8988T (cell line): Measurements from ENCODE around the gene SORL1.

Source experiments
- DNase-seq: peaks from one replicate; pipeline ENCODE4 v3.0.0; 2011

Gene SORL1

DNA sequence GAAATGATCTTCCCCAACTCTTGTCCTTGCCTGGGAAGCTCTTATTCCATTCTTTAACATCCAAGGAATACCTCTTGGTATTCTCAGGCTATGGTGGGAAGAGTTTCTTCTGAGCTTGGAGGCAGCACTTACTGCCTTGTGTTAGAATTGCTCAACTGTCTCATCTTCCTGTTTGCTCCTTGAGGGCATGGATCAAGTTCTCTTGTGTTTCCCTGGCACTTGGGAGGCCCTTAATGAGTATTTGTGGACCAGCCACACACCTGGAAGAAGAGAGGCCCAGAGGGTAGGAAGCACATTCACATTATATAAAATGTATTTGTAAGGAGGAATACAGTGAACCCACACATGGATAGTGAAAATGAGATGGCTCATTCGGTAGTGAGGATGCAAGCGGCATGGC lies 4.0 kb downstream of the SORL1 start:
- DNase-seq, result no peak

DNA sequence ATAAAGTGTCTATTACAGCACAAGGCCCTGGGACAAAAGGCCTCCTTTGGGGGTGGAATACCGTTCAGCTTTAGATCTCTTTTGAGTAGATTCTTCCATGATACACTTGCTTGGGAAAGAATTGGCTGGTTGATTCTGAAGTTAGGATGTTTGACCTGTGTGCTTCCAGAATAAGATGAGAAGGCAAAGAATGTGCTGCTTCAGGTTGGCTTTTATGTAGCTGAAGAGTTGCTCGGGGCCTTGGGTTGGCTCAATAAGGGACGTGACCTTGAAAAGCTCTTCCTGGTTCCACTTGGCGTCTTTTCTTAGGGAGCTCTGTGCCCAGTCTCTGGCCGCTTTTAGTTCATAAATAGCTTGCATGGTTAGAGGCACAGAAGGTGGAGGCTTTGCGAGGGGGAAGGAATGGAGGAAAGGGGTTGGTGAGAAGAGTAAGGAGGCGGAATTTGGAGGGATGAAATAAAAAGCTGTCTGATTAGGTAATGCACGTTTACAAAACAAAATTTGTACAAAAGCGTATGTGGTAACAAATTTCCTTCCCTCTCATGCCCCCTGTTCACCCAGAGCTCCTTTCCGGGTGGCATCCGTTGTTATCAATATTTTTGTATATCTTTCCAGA lies 4.8 kb downstream of the SORL1 start:
- DNase-seq, result no peak

DNA sequence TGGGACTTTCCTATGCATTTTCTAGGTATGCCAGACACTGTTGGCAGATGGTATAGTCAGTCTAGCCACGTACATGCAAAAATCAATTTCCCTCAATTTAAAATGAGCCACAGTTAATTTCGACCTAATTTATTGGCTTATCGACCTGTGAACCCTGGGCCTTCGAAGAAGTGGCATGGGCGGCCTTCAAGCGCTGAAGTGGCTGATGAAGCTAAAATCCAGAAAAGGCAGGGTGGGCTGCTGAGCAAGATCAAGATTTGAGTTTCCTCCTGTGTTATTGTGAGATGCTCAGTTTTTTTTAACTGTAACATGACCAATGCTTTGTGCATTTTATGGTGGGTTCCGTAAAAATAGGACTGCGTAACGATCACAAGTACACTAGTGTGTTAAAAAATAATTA lies 6.4 kb downstream of the SORL1 start:
- DNase-seq, result no peak

DNA sequence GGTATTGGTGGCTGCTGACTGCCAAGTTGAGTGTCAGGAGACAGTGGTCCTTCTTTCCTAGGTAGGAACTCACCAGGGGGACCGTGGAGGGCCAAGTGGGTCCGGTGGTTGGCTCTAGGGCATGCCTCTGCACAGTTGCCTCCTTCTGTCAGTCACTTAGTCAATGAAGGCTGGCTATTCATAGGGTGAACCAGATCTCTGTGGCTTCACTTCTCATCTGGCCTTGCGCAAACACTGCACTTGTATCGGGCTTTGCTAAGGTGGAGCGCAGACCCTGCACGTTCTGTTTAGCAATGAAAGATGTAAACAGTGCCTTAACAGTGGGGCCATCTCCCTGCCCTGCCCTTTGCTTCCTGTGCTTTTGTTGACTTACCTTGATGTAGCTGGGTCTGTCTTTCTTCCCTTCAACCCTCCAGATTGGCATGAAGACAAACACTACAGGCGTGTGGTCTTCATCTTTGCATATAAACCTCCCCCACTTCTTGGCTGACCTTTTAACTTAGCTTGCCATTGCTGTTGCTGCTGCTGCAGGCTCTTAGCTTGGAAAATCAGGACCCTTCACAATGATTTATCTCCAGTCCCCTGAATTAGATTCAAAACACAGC lies 7.4 kb downstream of the SORL1 start:
- no peak for DNase-seq

DNA sequence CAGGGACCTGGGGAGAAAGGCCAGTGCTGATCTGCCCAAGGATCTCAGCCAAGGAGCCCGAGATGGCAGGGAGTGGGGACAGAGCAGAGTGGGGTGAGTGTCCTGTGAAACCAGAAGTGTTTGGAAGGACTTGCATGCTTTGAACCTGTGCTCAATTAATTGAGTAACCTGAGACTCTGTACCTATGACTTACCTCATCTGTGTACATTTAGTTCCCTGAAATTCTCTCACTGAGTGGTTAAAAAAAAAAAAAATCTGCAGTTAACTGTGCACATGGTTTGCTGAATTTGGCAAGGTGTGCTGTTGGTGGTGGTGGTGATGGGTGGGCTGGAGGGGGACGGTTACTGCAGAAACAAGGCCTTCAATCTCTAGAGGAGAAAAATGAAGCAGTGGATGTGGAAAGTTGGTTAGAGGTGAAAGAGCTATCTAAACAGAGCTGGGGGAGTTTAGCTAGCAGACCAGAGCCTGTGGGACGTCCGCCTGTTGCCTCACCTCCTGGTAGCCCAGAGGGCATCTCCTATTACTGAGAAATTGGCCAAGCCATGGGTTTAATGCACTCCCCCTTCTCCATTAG lies 8.9 kb downstream of the SORL1 start:
- DNase-seq, result no peak

DNA sequence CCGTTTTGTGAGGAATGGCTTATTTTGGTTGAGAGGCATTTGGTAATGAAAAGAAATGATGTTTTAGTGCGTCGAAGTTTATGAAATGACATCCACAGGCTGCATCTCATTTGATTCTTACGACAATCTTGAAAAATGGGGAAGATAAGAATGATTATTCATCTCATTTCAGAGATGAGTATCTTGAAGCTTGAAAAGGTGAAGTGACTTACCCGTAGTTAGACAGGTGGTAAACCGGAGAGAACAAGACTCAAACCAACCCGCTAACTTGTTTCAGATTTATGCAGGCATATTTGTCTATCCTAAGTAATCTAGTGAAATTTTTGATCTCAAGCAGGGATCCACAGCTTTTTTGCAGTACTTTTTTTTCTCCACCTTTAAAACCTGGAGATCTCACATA lies 9.7 kb downstream of the SORL1 start:
- DNase-seq, result no peak

DNA sequence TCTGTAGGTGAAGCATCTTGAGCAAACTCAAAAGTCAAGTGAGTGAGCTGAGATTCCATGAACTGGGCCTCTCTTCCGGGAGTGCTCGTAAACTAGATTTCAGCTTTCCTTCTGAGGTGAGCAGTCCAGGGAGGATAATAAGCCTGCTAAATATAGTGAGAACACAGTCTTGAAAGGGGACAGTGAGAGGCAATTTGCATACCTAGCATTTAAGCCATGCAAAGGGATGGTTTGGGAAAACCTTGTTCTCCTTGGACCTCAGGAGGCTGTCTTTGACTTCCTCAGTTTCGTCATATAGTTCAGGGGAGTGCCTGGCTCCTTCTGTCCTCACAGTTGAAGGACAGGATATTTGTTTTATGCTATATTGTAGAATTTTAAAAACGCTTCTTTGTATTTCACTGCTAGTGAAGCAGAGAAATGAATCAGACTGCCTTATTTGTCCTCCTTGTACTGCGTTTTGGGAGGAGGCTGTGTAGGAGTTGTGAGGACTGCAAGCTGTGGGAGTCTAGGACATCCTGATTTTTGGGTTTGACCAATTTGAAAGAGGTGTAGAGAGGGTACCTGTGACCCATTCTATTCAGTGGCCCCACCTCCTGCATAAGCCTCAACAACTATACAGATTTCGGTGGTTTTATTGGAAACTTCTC lies 11.7 kb downstream of the SORL1 start:
- DNase-seq, result no peak

DNA sequence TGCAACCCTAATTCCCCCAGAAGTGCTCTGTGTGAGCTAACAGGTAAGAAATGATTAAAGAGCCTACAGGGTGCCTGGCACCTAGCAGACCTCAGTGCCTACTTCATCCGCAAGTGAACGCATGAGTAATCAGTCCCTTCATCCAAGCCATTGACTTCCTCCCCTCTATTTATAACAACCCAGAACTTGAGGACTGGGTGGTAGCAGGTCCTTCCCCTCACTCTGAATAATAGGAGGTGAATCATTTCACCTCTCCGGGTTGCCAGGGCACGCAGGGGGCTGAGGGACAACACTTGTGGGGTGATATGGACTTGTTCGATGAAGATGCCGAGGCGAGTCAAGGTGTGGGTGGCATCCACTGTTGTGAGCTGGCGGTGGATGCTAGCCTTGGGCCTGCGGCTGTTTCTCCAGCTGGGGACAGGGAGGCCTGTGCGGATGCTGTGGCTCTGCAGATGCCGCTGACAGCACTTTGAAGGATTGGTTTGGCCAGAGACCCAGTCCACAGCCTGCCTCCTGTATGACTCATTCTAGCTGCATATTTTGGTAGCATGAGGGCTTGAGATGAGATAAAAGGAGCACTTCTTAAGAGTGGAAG lies 12.3 kb downstream of the SORL1 start:
- DNase-seq, result peak; percentile 67

DNA sequence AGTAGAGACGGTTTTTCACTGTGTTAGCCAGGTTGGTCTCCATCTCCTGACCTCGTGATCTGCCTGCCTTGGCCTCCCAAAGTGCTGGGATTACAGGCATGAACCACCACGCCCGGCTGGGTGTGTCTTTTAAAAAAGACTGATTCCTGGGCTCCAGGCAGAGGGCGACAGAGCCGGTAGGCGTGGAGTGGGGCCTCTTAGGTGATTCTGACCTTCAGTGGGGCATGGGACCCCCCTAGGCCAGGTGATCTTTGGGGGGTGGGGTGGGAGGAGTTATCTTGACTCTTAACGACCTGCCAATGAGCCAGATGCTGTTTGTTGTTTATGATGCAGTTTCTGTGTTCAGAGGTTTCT lies 13.6 kb downstream of the SORL1 start:
- DNase-seq, result no peak

DNA sequence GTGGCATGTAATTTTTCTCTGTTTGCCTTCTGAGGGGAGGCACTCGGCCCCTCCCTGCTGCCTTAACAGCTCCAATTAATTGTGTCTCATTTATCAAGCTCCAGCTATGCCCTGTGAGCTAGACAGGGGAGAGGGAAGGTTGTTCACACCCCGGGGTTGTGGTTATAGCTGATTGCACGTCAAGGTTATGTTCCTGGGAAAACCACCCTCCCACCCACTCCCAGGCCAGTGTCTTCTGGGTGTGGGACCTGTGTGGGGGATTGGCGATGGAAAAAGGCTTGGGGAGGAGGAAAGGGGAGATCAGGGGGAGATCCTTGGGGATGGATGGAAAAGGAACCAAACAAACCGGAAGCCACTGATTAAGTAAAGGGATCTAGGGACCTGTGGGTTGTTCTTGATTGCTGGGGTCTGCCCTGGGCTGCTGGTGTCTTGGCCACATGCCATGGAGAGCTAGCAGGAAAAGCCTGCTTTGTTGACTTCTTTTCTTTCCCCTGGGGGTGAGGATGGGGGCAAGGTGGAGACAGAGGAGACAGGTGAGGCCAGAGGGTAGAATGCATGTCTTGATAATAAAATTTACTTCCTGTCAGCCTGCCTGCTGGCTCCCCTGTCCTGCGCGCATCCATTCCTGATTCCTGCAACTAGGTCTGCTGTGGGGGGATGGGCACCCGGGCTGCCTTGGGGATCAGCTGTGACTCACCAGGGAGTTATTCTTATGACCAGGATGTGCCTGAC lies 14.1 kb downstream of the SORL1 start:
- DNase-seq, result peak; percentile 76

DNA sequence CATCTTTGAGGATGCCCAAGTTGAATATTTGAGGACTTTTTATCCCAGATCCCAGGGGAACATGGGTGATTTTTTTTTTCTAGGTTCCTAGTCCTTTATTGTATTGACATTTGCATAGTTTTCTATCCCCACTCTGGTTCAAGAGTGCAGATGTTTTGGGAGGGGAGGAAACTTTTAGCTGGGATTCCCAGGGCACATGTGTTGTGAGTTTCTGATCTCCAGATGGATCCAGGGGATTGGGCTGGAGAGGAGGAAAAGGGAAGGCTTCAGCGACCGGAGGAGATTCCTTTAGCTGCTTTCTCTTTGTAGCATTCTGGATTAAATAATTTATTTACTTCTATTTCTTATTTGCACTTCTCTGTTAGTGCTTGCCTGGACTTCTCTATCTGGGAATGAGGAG lies 15.4 kb downstream of the SORL1 start:
- no peak for DNase-seq

DNA sequence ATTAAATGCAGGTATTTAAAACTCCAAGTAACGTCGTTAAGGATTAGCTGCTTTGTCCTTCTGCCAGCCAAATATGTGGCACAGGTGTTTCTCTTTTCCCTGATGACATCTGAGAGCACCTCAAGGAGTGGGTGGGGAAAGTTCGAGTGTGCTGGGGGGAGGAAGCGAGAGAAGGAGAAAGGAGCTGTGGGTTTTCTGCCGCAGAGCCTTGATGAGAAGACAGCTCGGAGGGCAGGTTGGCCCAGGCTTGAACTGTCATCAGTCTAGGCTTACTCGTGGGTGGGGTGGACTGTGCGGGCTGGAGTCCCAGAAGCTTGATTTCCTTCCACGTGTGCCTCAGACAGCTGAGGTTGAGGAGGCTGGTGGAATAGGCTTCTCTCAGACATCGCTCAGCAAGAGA lies 15.9 kb downstream of the SORL1 start:
- no peak for DNase-seq

DNA sequence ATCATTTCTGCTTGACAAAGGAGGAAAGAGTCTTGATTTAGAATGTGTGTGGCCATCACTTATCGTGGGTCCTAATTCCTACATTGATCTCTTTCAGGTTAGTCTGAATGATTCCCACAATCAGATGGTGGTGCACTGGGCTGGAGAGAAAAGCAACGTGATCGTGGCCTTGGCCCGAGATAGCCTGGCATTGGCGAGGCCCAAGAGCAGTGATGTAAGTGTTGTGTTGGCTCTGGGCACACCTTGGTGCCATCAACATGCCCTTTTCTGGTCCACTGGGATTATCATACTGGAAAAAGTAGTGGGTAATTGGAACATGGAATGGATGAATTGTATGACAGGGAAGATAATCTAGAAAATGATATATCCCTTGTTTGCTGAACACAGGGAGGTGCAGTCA lies 17.8 kb downstream of the SORL1 start:
- no peak for DNase-seq

DNA sequence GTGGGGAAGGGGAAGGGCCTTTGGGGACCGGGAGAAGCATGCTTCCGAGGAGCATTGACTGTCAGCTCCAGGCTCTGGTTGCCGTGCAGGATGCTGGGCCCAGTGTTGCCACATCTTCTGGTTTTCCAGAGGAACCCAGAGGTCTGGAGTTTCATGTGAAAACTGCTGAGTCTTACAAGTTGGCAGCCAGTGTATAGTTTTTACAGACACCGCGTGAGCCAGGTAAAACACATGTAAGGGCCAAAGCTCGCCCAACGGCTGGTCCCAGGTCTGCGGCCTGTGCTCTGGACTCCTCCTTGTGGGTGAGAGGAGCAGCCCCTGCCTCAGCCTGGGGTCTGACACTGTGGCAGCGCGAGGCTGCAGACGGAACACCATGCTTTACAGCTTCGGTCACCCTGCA lies 19.1 kb downstream of the SORL1 start:
- no peak for DNase-seq

DNA sequence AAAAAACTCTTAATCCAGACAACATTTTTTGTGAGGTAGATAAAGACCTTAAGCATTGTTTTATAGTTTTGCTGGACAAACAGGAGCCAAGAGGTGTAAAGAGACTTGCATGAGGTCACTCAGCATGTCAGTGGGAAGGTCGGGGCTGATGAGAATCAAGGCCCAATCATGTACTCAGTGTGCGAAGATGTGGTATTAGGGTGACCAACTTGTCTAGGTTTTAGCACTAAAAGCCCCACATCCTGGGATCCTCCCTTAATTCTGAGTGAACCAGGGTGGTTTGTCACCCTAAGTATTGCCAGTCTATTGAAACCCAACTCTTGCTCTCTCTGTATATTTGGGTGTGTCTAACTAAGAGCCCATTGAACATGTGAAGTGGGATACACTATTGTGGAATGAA lies 20.2 kb downstream of the SORL1 start:
- no peak for DNase-seq

DNA sequence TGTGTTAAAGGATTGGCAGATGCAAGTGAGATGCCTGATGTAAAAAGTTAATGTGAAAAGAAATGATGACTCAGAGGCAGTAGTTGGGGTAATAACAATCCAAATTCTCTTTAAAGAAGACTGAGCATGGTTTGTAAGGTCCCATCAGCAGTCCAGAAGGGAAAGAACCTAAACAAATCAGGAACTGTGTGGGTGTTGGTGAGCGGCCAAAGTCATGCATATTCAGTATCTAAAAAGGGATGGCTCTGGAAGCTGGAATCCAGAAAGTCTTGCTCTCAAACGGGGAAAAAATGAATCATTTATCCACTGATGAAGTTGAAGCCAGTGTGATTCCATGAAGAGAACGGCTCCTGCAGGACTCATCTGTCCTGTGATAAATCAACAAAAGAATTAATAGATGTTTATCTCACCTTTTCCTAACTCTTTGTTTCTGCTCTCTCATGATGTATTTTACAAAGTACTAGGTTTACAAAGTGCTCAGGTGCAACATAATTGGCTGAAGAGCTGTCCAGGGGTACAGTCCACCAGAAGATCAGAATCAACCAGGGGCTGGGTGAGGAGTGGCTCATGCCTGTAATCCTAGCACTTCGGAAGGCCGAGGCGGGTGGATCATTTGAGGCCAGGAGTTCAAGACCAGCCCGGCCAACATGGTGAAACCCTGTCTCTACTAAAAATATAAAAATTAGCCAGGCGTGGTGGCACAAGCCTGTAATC lies 21.1 kb downstream of the SORL1 start:
- DNase-seq, result no peak

DNA sequence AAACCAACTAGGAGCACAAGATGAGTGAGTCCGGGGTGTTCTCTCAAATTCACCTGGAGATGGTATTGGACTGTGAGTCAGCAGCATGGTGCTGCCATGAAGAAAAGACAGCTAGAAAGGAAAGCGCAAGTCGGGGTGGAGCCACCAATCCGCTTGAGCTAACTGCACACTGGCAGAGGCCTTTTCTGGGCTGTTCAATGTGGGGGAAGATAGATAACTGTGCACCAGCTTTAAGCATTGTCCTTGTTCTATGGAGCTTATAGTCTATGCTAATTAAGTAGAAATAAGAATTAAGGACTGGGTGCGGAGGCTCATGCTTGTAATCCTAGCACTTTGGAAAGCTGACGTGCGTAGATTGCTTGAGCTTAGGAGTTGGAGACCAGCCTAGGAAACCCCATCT lies 22.6 kb downstream of the SORL1 start:
- DNase-seq, result no peak

DNA sequence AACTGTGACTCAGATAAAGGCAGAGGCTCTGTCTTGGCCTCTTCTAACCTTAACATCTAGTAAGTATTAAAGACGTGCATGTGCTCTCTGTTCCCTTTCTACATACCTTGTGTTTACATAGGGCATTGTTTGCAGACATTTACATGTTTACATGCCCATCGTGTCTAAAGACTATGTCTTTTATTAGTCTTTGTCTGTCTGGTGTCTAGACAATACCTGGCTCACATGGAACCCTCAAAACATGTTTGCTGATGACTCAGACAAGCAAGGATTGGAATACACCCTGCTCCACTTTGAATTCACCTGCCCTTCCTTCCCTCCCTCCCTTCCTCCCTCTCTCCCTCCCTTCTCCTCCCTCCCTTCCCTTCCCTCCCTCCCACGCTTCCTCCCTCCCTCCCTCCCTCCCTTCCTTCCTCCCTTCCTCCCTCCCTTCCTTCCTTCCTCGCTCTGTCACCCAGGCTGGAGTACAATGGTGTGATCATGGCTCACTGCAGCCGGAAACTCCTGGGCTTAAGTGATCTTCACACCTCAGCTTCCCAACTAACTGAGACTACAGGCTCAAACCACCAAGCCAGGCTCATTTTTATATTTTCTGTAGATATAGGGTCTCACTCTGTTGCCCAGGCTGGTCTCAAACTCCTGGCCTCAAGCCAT lies 24.4 kb downstream of the SORL1 start:
- DNase-seq, result no peak

DNA sequence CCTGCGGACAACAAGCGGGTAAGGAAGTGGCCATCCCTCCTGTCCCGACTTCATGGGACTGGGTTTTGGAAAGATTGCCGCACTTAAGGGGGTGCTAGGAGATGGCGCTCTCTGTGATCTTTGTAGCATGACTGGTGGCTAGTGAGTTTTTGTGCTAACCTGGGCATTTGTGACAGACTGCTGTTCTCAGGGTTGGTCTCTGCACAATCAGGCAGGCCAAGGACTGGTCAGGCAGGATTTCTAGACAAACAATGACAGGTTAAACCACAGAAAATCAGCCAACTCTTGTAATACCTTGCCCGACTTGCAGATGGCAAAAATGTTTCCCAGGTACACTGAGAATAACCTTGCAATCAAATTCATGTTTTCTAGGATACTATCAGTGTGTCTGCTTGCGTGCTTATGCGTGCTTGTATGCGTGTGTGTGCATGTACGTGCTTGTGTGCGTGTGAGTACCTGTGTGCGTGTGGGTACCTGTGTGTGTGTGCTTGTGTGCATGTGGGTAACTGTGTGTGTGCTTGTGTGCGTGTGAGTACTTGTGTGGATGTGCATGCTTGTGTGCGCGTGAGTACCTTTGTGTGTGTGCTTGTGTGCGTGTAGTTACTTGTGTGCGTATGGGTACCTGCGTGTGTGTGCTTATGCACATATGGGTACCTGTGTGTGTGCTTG lies 26.2 kb downstream of the SORL1 start:
- no peak for DNase-seq

DNA sequence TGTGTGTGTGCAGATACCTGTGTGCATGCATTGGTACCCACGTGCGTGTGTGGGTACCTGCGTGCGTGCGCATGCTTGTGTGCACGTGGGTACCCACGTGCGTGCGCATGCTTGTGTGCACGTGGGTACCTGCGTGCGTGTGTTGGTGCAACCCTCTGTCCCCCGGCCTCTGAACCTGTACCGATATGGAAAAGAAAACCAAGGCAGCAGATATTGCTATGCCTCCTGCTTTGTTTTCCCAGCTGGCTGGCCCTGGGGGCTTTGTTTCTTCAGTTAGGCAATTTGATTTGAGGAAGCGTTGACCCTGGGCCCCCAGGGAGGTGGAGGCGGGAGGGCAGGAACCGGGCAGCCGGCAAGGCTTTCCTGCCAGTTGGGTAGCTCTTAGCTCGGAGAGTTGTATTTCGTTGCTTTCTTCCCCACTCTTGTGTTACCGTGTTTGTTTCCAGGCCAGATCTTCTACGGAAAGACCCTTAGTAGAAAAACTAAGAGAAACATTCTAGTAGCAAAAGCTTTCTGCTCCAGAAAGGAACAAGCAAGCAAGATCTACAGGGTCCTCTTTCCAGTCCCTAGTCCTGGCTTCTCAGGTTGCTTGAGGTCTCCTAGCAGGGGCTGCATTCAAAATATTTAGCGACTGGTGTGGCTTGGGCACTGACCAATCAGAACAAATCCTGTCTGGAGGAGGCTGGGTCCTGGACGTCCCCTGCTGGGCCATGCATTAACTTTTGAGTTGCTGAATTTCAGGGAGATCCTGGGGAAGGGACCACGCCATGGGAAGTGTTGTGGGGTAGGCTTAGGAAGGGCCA lies 27.0 kb downstream of the SORL1 start:
- no peak for DNase-seq
